Fibroblast of skin of right quadriceps (primary cell): ENCODE measurements around the gene RHNO1.

Experiments used
- DNase-seq: peaks from one replicate; pipeline ENCODE4 v3.0.0-alpha.2; 2013

The RHNO1 gene

GRCh38 chr12:2904260-2904659 lies 27.2 kb downstream of the RHNO1 start:
- DNase-seq: no peak

DNA sequence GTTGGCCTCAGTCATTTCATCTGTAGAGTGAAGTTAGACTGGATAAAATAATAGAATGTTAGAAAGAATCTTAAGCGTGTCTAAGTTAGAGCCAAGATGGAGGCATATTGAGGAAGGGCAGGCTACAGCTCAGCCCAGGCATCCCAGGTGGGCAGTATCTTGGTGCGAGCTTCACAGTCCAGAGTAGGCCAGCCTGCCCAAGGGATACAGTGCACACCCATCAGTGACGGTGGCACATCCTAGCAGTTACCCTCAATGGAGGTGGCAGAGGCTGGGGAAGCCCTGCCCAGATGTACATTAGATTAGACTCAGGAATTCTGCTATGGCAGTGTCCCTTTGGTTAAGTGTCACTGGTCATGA lies 35.2 kb downstream of the RHNO1 start:
- DNase-seq: no peak

- DNase-seq: no peak
Observed at GRCh38 chr12:2919249-2919648, 42.2 kb downstream of the RHNO1 start.

DNA sequence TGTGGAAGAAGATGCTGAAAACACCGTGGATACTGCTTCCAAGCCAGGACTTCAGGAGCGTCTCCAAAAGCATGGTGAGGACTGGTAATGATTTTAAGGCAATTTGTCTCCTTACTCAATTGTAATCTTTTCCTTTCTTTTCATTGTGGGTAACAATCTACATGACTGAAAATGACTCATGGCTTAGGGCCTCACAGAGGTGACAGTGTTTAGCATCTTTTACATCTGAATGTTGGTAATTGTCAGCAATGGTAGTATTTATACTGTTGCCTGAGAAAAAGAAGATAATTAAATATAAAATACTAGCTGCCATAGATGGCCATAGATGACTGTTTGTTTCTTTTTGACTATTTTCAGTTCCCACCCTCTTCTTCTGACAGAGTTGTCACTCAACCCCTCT lies 45.3 kb downstream of the RHNO1 start:
- DNase-seq: peak; percentile 50

GRCh38 chr12:2923057-2923456 lies 46.0 kb downstream of the RHNO1 start:
- no peak for DNase-seq

DNA sequence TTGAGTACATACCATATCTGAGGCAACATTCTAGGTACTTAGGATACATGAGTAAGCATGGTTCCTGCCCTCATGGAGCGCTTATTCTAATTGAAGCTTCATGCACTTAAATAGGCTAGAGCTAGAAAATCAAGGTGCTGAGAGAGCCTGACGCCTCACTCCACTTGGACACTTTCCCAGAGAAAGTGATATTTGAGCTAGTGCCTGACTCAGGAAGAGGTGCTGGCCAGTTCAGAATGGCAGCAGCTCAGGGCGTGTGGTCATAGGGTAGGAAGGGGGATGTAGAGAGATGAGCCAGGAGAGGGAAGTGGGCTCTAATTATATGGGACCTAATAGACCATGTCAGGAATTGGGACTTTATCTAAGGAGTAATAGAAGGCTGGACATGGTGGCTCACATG lies 47.0 kb downstream of the RHNO1 start:
- DNase-seq: peak; percentile 32

DNA sequence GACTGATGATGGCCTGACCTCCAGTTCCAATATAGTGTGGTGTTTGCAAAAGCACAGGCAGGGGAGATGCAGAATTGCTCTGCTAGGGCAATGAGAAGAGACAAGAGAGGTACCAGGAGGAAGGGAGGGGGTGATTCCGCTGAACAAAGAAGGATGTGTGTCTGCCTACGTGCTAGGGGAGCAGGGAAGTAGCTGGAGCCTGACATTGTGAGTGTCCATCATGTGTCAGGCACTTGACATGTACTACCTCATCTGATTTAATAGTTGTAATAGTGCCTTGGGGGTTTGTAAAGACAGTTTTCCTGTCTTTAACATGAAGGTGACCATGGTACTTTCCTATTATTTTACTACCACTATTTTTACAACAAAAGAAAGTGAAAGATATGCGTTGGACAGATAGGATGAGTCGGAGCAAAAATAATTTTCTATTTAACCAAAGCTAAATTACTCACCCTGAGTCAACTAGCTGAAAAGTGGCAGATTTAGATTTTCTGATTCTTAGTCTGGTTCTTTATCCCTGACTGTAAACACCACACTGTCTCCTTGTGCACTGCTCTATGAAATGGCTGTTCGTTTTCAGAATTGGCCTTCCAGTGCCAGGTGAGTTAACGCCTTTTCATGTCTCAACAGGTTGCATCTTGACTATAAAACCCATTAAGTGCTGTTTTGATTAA lies 48.4 kb downstream of the RHNO1 start:
- DNase-seq: peak; percentile 17

DNA sequence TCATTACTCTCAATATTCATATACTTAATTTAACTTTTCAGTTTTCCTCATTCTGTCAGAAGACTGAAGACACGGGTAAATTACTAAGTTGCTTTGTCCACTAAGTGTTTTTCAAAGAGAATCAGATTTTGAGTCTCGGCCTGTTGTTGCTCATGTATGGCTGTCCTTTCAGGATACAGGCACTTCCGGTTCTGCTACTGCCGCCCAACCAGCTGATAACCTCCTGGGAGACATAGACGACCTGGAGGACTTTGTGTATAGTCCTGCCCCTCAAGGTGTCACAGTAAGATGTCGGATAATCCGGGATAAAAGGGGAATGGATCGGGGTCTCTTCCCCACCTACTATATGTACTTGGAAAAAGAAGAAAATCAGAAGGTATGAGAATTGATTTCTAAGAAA lies 53.8 kb downstream of the RHNO1 start:
- DNase-seq: no peak

GRCh38 chr12:2933586-2933985 lies 56.6 kb downstream of the RHNO1 start:
- no peak for DNase-seq

- DNase-seq: no peak
Observed at GRCh38 chr12:2934371-2934770, 57.3 kb downstream of the RHNO1 start.

DNA sequence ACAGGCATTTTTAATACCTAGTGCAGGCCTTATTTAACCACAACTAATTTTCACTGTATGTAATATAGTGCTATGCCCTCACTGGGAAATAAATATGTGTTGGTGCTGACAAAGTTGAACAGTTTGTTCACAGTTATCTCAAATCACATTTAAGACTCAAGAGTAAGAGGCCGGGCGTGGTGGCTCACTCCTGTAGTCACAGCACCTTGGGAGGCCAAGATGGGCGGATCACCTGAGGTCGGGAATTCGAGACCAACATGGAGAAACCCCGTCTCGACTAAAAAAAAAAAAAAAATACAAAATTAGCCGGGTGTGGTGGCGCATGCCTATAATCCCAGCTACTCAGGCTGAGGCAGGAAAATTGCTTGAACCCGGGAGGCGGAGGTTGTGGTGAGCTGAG lies 59.3 kb downstream of the RHNO1 start:
- DNase-seq: no peak

DNA sequence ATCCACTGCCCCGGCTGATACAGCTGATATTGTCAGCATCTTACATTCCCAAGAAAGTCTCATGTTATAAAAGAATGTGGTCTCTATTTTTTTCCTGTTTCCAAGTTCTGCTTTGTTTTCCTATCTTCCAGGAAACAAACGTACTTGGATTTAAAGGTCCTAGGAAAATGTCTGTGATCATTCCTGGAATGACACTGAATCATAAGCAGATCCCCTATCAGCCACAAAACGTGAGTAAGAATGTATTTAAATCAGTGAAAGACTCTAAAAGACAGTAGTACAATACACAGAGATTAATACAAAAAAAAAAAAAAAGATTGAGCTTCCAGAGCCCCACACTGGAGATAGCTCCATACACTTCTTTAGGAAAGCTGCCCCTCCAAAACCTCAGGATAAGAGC lies 60.5 kb downstream of the RHNO1 start:
- DNase-seq: no peak
